ENCODE measurements around the gene POFUT1.

DNA sequence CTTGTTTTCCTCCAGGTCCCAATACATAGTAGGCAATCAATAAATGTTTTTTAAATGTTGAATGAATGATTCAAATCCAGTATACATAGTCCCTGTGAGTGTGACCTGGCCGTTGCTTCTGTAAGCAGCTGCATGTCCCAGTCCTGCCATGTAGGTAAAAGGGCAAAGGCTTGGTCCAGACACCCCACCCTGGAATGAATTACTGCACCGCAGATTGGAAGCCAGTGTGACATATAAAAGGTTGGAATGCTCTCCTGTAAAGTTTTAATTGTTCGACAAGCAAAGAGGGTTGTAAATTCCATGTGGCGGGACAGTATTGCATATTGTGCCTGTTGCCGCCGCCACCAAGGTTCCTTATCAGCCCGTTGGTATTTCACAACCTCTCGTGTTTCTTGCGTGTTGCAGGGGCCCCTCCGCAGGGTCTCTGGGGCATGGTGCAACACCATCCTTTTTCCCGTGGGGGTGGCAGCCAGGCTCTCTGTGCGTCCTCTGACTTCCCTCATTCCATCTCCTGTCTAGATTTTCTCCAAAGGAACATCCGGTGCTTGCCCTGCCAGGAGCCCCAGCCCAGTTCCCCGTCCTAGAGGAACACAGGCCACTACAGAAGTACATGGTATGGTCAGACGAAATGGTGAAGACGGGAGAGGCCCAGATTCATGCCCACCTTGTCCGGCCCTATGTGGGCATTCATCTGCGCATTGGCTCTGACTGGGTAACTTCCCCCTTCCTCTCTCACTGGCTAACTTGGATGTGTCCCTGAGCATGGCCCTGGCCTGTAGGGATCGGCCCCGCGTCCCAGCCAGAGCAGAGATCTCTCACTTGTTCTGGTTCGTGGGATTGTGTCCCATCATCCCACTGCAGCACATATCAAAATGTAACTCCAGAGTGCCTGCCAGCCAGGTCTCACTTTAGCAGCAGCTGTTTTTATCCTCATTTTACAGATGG lies 20.3 kb downstream of the POFUT1 start:
- TF ChIP-seq CTCF (IDR thresholded peaks at IDR 0.05) (no peak), POLR2A (IDR thresholded peaks at IDR 0.05) (no peak), EP300 (IDR thresholded peaks at IDR 0.05) (no peak)

Data from gastroesophageal sphincter (tissue), 3 donors.